HG02610 (cell line): Measurements from ENCODE around the gene GATAD2A.
"Not testable (repeated sequence)": the region's sequence is repeated elsewhere in the genome, so short reads cannot be mapped to it uniquely, and the experiment has no call there.

ENCODE experiments used
- ATAC-seq: cut with Tn5 transposase; IDR thresholded peaks from one replicate; pipeline ENCODE4 v1.9.1; 2021; ENCODE audit warnings: mild to moderate bottlenecking, moderate library complexity; ENCODE audit not compliant: unreplicated experiment

GATAD2A gene

GRCh38 chr19:19464339-19465098 is 59.0 kb downstream of the GATAD2A start:
- no peak for ATAC-seq

- no peak for ATAC-seq
Observed at GRCh38 chr19:19465436-19466070, 60.1 kb downstream of the GATAD2A start.

- no peak for ATAC-seq
Observed at GRCh38 chr19:19466201-19466600, 60.7 kb downstream of the GATAD2A start.

- ATAC-seq, result no peak
Observed at GRCh38 chr19:19468424-19469050, 63.1 kb downstream of the GATAD2A start.

GRCh38 chr19:19470579-19470978 is 65.1 kb downstream of the GATAD2A start:
- no peak for ATAC-seq

- no peak for ATAC-seq
Observed at GRCh38 chr19:19471682-19472081, 66.2 kb downstream of the GATAD2A start.

- not testable (repeated sequence) for ATAC-seq
Observed at GRCh38 chr19:19472106-19472505, 66.6 kb downstream of the GATAD2A start.

GRCh38 chr19:19475015-19475765 is 69.7 kb downstream of the GATAD2A start:
- ATAC-seq, result no peak

GRCh38 chr19:19475849-19476828 is 70.7 kb downstream of the GATAD2A start:
- no peak for ATAC-seq

- no peak for ATAC-seq
Observed at GRCh38 chr19:19477705-19478383, 72.4 kb downstream of the GATAD2A start.

GRCh38 chr19:19480688-19481087 is 75.2 kb downstream of the GATAD2A start:
- ATAC-seq, result peak; percentile 38

GRCh38 chr19:19482809-19483596 is 77.5 kb downstream of the GATAD2A start:
- ATAC-seq, result no peak

GRCh38 chr19:19485161-19485997 is 79.9 kb downstream of the GATAD2A start:
- no peak for ATAC-seq

GRCh38 chr19:19485998-19486290 is 80.5 kb downstream of the GATAD2A start:
- ATAC-seq, result no peak

GRCh38 chr19:19486343-19487076 is 81.0 kb downstream of the GATAD2A start:
- no peak for ATAC-seq

GRCh38 chr19:19487077-19487949 is 81.8 kb downstream of the GATAD2A start:
- ATAC-seq, result no peak
